ENCODE data around the gene C5orf24.
A peak's percentile ranks its signal among the peaks of the same experiment; 100 is the strongest.

Gene C5orf24

DNA sequence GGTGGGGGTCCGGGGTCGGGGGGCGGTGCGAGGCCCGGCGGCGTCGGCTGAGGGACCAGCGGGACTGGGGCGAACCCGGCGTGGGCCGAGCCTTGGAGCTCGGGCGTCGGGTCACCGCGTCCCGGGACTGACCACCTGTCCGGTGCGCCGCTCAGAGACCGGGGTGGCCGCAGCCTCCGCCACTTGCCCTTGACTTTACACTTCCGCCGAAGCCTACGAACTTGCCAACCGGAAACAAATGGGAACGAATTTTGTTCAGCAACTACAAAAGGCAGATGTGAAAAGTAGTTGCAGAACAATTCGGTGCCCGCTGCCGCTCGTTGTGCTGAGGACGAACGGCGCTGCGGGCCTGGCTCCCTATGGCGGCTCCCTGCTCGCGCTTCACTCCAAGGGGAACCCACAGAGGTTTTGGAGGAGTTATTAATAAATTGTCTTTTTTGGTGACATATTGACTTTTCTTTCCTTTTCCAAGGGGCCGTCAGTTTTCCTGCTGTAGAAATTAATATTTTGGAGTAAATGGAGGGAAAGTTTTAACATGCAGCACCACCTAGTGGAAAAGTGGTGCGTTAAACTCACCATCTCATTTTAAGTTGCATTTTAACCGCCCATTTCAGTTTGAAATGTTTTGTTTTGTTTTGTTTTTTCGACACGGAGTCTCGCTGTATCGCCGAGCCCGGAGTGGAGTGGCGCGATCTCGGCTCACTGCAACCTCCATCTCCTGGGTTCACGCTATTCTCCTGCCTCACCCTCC lies 59.7 kb downstream of the C5orf24 start:
- peaks cover 27% of the 10 kb centered on the region for H3K4me1 ChIP-seq (ENCODE audit: insufficient read depth, low read length)
- H3K4me3 ChIP-seq (ENCODE audit: low read depth in 1 of 2, low read length in 2 of 2): peak overlapping the region; percentile 73 to 75
- peak overlapping the region; percentile 98 for H3K9ac ChIP-seq (ENCODE audit: low read depth, low read length)
- peak overlapping the region; percentile 97 for H2AFZ ChIP-seq (ENCODE audit: low read depth, low read length)
- TF ChIP-seq, protein P1, sequence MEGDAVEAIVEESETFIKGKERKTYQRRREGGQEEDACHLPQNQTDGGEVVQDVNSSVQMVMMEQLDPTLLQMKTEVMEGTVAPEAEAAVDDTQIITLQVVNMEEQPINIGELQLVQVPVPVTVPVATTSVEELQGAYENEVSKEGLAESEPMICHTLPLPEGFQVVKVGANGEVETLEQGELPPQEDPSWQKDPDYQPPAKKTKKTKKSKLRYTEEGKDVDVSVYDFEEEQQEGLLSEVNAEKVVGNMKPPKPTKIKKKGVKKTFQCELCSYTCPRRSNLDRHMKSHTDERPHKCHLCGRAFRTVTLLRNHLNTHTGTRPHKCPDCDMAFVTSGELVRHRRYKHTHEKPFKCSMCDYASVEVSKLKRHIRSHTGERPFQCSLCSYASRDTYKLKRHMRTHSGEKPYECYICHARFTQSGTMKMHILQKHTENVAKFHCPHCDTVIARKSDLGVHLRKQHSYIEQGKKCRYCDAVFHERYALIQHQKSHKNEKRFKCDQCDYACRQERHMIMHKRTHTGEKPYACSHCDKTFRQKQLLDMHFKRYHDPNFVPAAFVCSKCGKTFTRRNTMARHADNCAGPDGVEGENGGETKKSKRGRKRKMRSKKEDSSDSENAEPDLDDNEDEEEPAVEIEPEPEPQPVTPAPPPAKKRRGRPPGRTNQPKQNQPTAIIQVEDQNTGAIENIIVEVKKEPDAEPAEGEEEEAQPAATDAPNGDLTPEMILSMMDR (IDR thresholded peaks at IDR 0.05; ENCODE audit: borderline replicate concordance, extremely low read depth, low read length, poor library complexity, severe bottlenecking): peak; percentile 85
- no peak for TF ChIP-seq EZH2 (IDR thresholded peaks at IDR 0.05; ENCODE audit: borderline replicate concordance, low read depth, low read length, severe bottlenecking)
- H3K4me2 ChIP-seq (ENCODE audit: insufficient read depth, low read length): peak overlapping the region; percentile 67
- H3K27ac ChIP-seq (ENCODE audit: low read length): peak overlapping the region; percentile 95
- no peaks in the 10 kb centered on the region for H3K9me3 ChIP-seq (ENCODE audit: insufficient read depth, low read length, severe bottlenecking)
- H4K20me1 ChIP-seq (ENCODE audit: insufficient read depth, low read length): no peaks in the 10 kb centered on the region
- peak; percentile 38 for ATAC-seq (ENCODE audit: insufficient read depth, low read depth)
- DNase-seq: peak; percentile 77
- no peaks in the 10 kb centered on the region for H3K27me3 ChIP-seq (ENCODE audit: insufficient read depth, low read length, poor library complexity)
- peaks cover 27% of the 10 kb centered on the region for H3K79me2 ChIP-seq (ENCODE audit: insufficient read depth, low read length)
- H3K36me3 ChIP-seq (ENCODE audit: insufficient read depth, low read length): peaks cover 22% of the 10 kb centered on the region

DNA sequence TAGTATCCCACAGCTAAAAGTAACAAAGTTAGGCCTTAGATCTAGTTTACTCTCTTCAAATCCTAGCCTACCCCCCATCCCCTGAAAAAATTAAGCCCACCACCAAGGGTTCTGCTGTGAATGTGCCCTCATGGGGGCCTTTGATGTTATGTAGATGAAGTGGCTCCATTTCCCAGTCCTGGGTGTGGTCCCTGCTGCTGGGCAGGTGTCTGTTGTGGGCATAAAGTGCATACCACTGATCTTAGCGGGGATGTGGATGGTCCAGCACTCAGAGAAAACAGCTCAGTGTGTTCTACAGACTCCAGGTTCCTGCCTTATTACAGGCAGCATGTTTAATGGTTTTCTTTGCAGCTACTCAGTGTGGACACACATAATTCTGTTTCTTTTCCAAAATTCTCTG lies 61.0 kb downstream of the C5orf24 start:
- Histone ChIP-seq H3K27me3 (ENCODE audit: insufficient read depth, low read length, poor library complexity) (no peaks in the 10 kb centered on the region), H3K4me3 (ENCODE audit: low read depth in 1 of 2, low read length in 2 of 2) (no peak overlapping the region), H3K36me3 (ENCODE audit: insufficient read depth, low read length) (peaks cover 33% of the 10 kb centered on the region), H3K9ac (ENCODE audit: low read depth, low read length) (peak overlapping the region; percentile 98), H2AFZ (ENCODE audit: low read depth, low read length) (no peak overlapping the region), H3K9me3 (ENCODE audit: insufficient read depth, low read length, severe bottlenecking) (no peaks in the 10 kb centered on the region), H3K79me2 (ENCODE audit: insufficient read depth, low read length) (peaks cover 27% of the 10 kb centered on the region), H3K4me2 (ENCODE audit: insufficient read depth, low read length) (peak overlapping the region; percentile 67; the same call in 1 of the 2 replicates), H3K27ac (ENCODE audit: low read length) (peak overlapping the region; percentile 95), H4K20me1 (ENCODE audit: insufficient read depth, low read length) (no peaks in the 10 kb centered on the region), H3K4me1 (ENCODE audit: insufficient read depth, low read length) (peaks cover 27% of the 10 kb centered on the region)
- no peak for ATAC-seq (ENCODE audit: insufficient read depth, low read depth)
- no peak for DNase-seq
- TF ChIP-seq EZH2 (IDR thresholded peaks at IDR 0.05; ENCODE audit: borderline replicate concordance, low read depth, low read length, severe bottlenecking): no peak
- TF ChIP-seq, protein P1 (IDR thresholded peaks at IDR 0.05; ENCODE audit: borderline replicate concordance, extremely low read depth, low read length, poor library complexity, severe bottlenecking): no peak
